Spleen (tissue), 7 donors: Measurements from ENCODE around the gene DDX4.

Source experiments
- POLR2A ChIP-seq, 3 donors: fragments of 450-650 bp; IDR thresholded peaks; one replicate each; pipeline ENCODE4 v1.5.1; 2017; ENCODE audit warnings: antibody characterized with exemption in 3 of 3, mild to moderate bottlenecking in 1 of 3
- POLR2AphosphoS5 ChIP-seq, 3 donors: sonication (generic); formaldehyde crosslinking; IDR thresholded peaks; one replicate each; pipeline ENCODE4 v1.5.1; 2017; ENCODE audit warnings: antibody characterized with exemption in 3 of 3
- TF ChIP-seq, protein P1 (sequence below), 11 experiments: fragments of 200-600 bp in 7 of 11; fragments of 450-650 bp in 4 of 11; sonication (generic) in 4 of 11; IDR thresholded peaks in 8 of 11; conservative IDR thresholded peaks in 3 of 11; 1 replicate in 7 of 11; 2 replicates in 4 of 11; pipeline versions ENCODE4 v1.4.0 to v1.8.0; 2016 to 2021; ENCODE audit warnings: antibody characterized with exemption in 11 of 11, inconsistent platforms in 4 of 11, mild to moderate bottlenecking in 1 of 11
- donor health status: DM: no; HTN: no; CAD: no; lungs with moderate emphysema.
- donor health status: DM: no; HTN: no; CAD: no.
- donor health status: DM: no; HTN: no; CAD: no.

DNA sequence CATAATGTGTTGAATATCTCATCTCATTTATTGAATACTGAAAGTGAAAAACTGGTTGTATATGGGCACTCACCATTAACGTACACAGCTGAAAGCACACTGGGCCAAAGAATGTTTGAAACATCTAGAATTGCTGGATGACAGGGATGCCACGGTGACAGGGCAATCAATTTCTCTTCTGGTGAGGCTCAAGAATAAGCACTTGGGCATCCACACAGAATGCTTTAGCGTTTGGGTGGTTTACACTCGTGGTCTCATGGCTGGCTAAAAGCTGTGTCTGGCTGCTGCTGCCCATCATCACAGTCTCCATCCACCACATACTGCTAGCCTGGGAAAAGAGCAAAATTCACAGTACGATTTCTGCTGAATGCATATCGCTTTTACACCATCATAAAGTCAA lies 82.6 kb downstream of the DDX4 start:
- TF ChIP-seq, protein P1, sequence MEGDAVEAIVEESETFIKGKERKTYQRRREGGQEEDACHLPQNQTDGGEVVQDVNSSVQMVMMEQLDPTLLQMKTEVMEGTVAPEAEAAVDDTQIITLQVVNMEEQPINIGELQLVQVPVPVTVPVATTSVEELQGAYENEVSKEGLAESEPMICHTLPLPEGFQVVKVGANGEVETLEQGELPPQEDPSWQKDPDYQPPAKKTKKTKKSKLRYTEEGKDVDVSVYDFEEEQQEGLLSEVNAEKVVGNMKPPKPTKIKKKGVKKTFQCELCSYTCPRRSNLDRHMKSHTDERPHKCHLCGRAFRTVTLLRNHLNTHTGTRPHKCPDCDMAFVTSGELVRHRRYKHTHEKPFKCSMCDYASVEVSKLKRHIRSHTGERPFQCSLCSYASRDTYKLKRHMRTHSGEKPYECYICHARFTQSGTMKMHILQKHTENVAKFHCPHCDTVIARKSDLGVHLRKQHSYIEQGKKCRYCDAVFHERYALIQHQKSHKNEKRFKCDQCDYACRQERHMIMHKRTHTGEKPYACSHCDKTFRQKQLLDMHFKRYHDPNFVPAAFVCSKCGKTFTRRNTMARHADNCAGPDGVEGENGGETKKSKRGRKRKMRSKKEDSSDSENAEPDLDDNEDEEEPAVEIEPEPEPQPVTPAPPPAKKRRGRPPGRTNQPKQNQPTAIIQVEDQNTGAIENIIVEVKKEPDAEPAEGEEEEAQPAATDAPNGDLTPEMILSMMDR (IDR thresholded peaks at IDR 0.05 in 8 of 11, conservative IDR thresholded peaks at IDR 0.05 in 3 of 11) = no peak
- TF ChIP-seq POLR2A (IDR thresholded peaks at IDR 0.05) = no peak
- no peak for TF ChIP-seq POLR2AphosphoS5 (IDR thresholded peaks at IDR 0.05)
